HG03521 (cell line): Measurements from ENCODE around the gene RYR3.

ENCODE experiments used
- ATAC-seq: cut with Tn5 transposase; IDR thresholded peaks from one replicate; pipeline ENCODE4 v1.9.1; 2021; ENCODE audit warnings: mild to moderate bottlenecking, moderate library complexity; ENCODE audit not compliant: unreplicated experiment

The RYR3 gene

GRCh38 chr15:33500432-33501195, 189.8 kb downstream of the RYR3 start:
- no peak for ATAC-seq

GRCh38 chr15:33503681-33504080, 192.9 kb downstream of the RYR3 start:
- ATAC-seq, result no peak

- ATAC-seq, result no peak
Observed at GRCh38 chr15:33506781-33507296, 196.1 kb downstream of the RYR3 start.

GRCh38 chr15:33508703-33509102, 197.9 kb downstream of the RYR3 start:
- ATAC-seq, result no peak

- no peak for ATAC-seq
Observed at GRCh38 chr15:33515121-33515520, 204.4 kb downstream of the RYR3 start.

- ATAC-seq, result no peak
Observed at GRCh38 chr15:33516563-33516962, 205.8 kb downstream of the RYR3 start.

- no peak for ATAC-seq
Observed at GRCh38 chr15:33517944-33518343, 207.2 kb downstream of the RYR3 start.

- no peak for ATAC-seq
Observed at GRCh38 chr15:33518421-33518820, 207.7 kb downstream of the RYR3 start.

- no peak for ATAC-seq
Observed at GRCh38 chr15:33524274-33524673, 213.5 kb downstream of the RYR3 start.

- ATAC-seq, result no peak
Observed at GRCh38 chr15:33526532-33526931, 215.8 kb downstream of the RYR3 start.

- ATAC-seq, result no peak
Observed at GRCh38 chr15:33533197-33533596, 222.4 kb downstream of the RYR3 start.

- ATAC-seq, result no peak
Observed at GRCh38 chr15:33534642-33535041, 223.9 kb downstream of the RYR3 start.

- ATAC-seq, result no peak
Observed at GRCh38 chr15:33535135-33535534, 224.4 kb downstream of the RYR3 start.

GRCh38 chr15:33539825-33540573, 229.2 kb downstream of the RYR3 start:
- no peak for ATAC-seq

- ATAC-seq, result no peak
Observed at GRCh38 chr15:33543957-33544356, 233.2 kb downstream of the RYR3 start.

- ATAC-seq, result no peak
Observed at GRCh38 chr15:33545866-33546265, 235.1 kb downstream of the RYR3 start.

GRCh38 chr15:33547876-33548275, 237.1 kb downstream of the RYR3 start:
- no peak for ATAC-seq

GRCh38 chr15:33551860-33552259, 241.1 kb downstream of the RYR3 start:
- no peak for ATAC-seq

- ATAC-seq, result no peak
Observed at GRCh38 chr15:33553157-33553556, 242.4 kb downstream of the RYR3 start.

- no peak for ATAC-seq
Observed at GRCh38 chr15:33559207-33559890, 248.6 kb downstream of the RYR3 start.

- ATAC-seq, result no peak
Observed at GRCh38 chr15:33561407-33561806, 250.6 kb downstream of the RYR3 start.

- no peak for ATAC-seq
Observed at GRCh38 chr15:33561967-33562366, 251.2 kb downstream of the RYR3 start.
